WI38 (cell line): Measurements from ENCODE around the gene SLC4A4.

Source experiments
- H3K4me3 ChIP-seq: 2 replicates; pipeline ENCODE4 v1.5.1; 2011; ENCODE audit warnings: low read depth, mild to moderate bottlenecking, control low read depth, low read length
- CTCF ChIP-seq: IDR thresholded peaks from 2 replicates; pipeline ENCODE4 v1.5.1; 2012; ENCODE audit warnings: low read depth, mild to moderate bottlenecking, control low read depth, low read length

SLC4A4 gene

GRCh38 chr4:71355971-71356370 lies 17.2 kb downstream of the SLC4A4 start:
- no peak for TF ChIP-seq CTCF
- H3K4me3 ChIP-seq, result no peak overlapping the region

- TF ChIP-seq CTCF, result no peak
- H3K4me3 ChIP-seq, result no peak overlapping the region
These were observed 18.3 kb downstream of the SLC4A4 start for GRCh38 chr4:71356924-71357663.

GRCh38 chr4:71360844-71361243 lies 22.0 kb downstream of the SLC4A4 start:
- H3K4me3 ChIP-seq, result no peak overlapping the region
- TF ChIP-seq CTCF, result no peak

- no peak for TF ChIP-seq CTCF
- H3K4me3 ChIP-seq, result no peak overlapping the region
These were observed 22.7 kb downstream of the SLC4A4 start for GRCh38 chr4:71361476-71361875.

- TF ChIP-seq CTCF, result no peak
- no peak overlapping the region for H3K4me3 ChIP-seq
These were observed 27.9 kb downstream of the SLC4A4 start for GRCh38 chr4:71366766-71367165.

GRCh38 chr4:71367546-71367945 lies 28.7 kb downstream of the SLC4A4 start:
- no peak overlapping the region for H3K4me3 ChIP-seq
- no peak for TF ChIP-seq CTCF

- no peak overlapping the region for H3K4me3 ChIP-seq
- TF ChIP-seq CTCF, result no peak
These were observed 30.1 kb downstream of the SLC4A4 start for GRCh38 chr4:71368906-71369305.
